Measurements from ENCODE around the gene DHRSX. TPM values are rescaled to one million over a fixed set of nuclear protein-coding genes. Genes with fewer than 3 reads are reported as not detected.
"Not testable (repeated sequence)": the region's sequence is repeated elsewhere in the genome, so short reads cannot be mapped to it uniquely, and the experiment has no call there.

Gene DHRSX
- total RNA-seq, 1 experiment from 2014 or later = 29.2 TPM

DNA sequence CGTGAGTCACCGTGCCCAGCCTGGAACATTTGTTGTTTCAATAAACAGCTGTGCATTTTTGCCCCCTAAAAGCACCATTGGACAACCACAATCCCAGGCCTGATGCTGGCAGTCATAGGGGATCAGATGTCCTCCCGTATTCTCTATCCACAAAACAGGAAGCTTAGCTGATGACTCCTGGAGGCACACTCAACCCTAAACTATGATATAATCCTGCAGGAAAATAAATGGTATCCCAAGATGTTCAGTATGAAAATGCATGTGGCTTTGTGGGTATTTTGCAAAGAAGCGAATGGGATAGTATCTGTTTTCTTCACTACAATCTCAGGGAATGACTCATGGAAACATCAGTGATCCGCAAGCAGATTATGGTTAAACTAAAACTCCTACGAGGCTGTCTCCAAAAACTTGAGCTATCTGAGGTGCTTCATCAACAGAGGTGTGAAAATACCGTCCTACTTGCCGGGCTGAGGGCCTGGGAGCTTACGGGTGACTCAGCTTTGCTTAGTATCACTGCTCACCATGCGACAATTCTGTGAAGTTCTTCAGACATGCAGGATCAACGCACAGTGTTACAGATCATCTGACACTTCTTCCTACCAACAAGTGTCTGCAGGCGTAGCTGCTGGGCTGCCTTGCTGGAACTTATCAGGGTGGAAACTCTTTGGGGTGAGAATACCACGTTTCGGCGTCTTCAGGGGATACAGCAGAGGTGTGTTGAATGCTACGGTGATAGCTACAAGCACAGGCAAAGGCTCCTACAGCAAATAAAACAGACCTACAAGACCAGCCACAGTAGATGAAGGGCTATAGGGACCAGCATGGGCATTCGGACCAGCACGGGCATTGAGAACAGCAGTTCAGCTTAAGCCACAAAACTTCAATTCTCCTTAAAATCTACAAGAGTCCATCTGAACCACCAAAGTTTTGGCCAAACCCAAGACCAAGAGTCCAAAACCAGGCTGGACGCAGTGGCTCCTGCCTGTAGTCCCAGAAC, 148.5 kb downstream of the DHRSX start:
- DNase-seq (ENCODE audit: low read depth) = peak; percentile 100

DNA sequence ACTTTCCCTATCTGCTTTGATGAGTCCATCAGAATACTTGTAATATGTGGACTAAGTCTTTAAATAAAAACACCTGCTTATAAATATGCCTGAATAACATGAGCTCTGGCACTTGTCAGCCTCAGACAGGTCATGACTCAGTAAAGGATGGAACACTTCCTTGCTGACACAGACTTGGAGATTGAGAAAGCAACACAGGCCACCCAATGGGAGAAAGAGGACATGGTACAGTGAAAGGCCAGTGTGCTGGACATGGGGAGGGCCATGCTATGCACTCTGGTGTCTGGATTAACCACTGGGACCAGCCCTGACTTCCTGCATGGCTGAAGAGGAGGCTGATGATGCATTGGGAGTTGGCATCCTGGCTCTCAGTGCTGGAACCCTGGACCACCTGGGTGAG, 149.5 kb downstream of the DHRSX start:
- peak; percentile 96 for DNase-seq (ENCODE audit: low read depth)

DNA sequence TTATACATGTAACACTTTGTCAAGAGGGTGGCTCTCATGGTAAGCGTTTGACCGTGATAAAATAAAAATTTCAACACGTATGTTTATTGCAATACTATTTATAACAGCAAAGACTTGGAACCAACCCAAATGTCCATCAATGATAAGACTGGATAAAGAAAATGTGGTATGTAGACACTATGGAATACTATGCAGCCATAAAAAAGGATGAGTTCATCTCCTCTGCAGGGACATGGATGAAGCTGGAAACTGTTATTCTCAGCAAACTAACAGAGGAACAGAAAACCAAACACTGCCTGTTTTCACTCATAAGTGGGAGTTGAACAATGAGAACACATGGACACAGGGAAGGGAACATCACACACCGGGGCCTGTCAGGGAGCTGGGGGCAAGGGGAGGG, 150.1 kb downstream of the DHRSX start:
- not testable (repeated sequence) for DNase-seq (ENCODE audit: low read depth)

DNA sequence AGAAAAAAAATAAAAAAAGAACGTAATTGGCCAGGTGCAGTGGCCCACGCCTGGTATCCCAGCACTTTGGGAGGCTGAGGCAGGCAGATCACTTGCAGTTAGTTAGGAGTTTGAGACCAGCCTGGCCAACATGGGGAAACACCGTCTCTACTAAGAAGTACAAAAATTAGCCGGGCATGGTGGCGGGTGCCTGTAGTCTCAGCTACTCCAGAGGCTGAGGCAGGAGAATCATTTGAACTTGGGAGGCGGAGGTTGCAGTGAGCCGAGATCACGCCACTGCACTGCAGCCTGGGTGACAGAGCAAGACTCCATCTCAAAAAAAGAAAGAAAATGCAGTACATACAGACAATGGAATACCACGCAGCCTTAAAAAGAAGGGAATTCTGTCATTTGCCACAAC, 150.7 kb downstream of the DHRSX start:
- not testable (repeated sequence) for DNase-seq (ENCODE audit: low read depth)

DNA sequence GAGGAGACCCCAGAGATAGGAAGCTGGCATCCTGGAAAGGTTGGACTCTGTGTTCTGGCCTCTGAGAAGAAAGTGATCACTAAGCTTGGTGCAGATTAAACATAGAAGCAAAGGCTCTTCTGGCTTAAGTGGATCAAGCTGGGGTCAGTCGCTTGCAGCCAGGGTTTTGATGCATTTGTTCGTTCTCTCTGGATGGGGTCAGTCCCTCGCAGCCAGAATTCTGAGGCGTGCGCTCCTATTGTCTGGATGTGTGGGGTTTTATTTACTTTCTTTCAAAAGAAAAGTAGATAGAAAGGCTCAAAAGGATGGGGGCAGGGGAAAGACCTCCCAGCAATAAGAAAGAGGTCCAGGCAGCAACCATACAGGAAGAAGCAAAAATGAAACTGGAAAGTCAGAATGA, 152.6 kb downstream of the DHRSX start:
- no peak for DNase-seq (ENCODE audit: low read depth)

DNA sequence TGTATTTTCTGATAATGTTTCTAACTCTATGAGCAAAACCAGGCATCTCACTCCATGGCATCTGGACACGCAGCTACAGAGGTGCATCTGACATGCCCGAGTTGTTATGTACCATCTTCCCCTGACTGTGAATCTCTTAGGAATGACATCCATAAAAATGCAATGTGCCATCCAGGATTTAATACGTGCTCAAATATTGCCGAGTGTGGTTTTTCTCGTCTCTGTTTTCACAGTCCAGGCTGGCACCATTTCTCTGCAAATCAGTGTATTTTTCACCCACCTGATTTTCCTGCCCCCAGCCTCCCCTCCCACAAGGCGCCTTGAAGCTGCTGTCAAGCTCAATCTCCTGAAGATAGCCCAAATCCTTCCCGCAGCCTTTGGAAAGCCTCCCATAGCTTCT, 154.6 kb downstream of the DHRSX start:
- no peak for DNase-seq (ENCODE audit: low read depth)

DNA sequence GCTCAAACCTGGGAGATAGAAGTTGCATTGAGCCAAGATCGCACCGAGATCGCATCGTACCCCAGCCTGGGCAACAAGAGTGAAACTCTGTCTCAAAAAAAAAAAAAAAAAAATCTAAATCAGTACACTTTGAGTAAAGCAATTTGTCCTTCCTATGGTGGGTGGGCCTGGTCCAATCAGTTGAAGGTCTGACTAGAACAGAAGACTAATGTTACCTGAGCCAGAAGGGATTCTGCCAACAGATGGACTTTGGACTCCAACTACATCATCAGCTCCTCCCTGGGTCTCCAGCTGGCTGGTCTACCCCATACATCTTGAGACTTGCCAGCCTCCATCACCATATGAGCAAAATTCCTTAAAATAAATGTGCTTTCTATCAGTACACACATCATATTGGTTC, 155.2 kb downstream of the DHRSX start:
- no peak for DNase-seq (ENCODE audit: low read depth)

DNA sequence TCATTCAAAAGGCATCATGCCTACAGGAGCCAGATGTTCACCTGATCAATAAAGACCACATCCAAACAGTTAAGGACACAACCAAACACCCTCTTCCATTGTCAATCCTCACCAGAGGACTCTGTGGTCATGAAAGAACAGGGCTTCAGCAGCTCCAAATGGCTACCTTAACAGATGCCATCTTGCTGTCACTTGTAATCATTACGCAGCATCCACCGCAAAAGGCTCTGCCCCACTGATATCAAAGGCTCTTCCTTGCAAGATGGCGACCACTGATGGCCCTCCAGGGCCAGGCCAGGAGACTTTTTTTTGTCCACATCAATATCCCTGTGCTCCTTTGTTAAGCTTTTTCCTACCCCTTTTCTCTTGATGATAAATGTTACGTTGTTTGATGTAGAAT, 157.4 kb downstream of the DHRSX start:
- DNase-seq (ENCODE audit: low read depth) = no peak

DNA sequence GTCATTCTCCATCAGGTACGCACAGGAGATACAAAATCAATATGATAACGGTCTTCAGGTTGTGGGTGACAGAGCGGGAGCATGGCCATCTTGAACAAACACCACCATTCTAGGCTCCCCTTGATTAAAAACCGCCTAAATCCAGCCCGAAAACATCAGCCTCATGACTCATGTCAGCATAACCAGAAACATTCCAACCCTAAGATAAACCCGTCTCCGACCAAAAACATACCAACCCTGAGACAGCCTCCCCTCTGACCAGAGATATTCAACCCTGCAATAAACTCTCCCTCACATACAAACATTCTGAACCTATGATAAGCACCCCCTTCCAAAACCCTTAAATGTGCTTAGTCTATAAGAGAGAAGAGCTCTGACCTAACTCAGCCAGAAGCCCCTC, 157.9 kb downstream of the DHRSX start:
- peak; percentile 83 for DNase-seq (ENCODE audit: low read depth)

DNA sequence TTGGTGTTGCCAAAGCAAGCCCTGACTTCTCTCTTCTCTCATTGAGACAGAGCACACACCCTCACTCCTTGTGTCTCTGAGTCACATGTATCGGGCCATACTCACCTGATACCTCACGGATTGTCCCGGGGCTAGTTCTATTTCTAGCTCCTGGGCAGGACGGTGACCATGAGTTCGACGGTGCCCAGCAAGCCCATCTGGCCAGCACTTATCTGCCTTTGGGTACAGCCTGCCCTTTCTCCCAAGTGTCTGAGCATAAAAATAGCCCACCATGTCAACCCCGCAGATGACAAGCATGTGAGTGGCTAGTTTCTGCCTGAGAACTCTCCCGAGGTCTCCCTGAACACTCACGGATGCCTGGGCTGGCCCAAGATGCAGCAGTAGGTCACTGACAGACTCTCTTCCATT, 158.5 kb downstream of the DHRSX start:
- DNase-seq (ENCODE audit: low read depth) = no peak

DNA sequence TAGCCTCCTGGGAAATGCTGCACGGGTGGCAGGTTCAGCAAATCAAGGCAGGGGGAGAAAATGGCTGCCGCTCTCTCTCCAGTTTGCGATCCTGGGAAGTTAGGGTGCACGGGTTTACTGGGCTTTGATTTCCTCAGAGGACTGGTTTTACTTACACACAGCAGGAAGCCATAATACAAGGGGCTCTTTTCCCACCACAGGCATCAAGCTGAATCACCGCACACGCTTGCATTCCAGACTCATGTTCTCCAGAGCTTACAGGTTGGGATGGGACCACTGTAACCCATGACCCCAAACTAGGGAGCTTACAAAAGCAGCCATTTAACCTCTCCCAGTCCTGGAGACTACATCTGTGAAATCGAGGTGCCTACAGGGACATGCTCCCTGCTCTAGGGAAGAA, 159.8 kb downstream of the DHRSX start:
- no peak for DNase-seq (ENCODE audit: low read depth)

DNA sequence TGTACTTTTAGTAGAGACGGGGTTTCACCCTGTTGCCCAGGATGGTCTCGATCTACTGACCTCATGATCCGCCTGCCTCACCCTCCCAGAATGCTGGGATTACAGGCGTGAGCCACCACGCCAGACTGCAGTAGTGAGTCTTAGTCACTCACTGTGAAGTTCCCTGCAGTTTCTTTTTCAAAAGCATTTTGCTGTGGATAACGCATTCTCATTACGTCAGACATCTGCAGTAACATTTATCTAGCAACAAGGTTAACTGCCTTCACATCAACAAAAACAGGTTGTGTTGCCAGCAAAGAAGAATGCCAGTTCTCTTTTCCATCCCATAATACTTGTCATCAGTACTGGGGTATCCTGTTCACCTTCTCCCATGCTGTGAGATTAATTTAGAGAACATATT, 164.6 kb downstream of the DHRSX start:
- DNase-seq (ENCODE audit: low read depth) = no peak

DNA sequence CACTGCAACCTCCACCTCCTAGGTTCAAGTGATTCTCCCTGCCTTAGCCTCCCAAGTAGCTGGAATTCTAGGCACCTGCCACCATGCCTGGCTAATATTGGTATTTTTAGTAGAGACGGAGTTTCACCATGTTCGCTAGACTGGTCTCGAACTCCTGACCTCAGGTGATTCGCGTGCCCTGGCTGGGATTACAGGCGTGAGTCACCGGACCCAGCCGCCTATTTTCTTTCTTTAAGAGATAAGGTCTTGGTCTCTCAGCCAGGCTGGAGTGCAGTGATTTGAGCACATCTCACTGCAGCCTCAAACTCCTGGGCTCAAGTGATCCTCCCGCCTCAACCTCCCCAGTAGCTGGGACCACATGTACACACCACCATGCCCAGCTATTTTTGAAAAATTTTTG, 166.5 kb downstream of the DHRSX start:
- DNase-seq (ENCODE audit: low read depth) = no peak

DNA sequence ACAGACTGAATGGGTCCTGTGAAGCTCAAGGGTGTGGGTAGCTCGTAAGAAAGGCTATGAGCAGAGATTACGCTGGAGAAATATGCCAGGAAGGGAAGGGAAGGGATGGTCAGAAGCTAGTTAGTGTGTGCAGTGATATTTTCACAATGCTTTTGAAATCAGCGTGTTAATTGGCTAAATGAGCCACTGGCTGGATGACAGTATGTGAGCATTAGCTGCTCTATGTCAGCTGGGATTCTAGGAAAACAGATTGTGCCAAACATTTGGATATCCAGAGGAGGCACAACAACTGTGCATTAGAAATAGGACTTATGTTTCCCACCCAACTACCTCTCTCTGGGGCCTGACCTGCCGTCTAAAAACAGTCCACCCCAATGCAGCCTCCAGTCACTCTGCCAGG, 168.5 kb downstream of the DHRSX start:
- DNase-seq (ENCODE audit: low read depth) = no peak

DNA sequence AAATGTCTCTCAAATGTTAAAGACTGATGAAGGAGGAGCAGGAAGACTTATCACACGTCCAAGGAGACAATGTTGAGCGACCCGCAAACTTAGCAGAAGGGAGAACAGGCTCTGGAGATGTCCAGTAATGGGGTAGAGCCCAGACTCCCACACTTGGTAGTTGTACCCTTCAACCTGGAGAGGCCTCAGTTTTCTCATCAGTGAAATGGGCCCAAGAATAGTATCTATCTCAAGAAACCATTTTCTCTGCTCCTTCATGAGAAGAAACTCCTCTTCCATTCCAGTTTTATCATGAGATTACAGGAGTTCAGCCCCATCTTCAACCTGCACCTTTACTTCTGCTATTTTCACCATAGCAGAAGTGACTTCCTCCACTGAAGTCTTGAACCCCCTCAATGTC, 169.9 kb downstream of the DHRSX start:
- DNase-seq (ENCODE audit: low read depth) = no peak

DNA sequence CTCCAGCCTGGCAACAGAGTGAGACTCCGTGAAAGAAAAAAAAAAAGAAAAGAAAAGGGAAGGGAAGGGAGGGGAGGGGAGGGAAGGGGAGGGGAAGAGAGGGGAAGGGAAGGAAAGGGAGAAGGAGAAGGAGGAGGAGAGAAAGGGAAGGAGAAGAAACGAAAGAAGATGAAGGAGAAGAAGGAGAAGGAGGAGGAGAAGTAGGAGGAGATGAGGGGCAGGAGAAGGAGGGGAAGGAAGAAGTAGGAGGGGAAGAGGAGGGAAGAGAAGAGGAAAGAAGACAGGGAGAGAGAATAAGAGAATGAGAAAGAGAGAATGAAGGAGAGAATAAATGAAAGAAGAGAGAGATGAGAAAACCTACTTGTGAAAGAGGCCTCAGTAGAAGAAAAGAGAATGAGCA, 170.3 kb downstream of the DHRSX start:
- DNase-seq (ENCODE audit: low read depth) = no peak

DNA sequence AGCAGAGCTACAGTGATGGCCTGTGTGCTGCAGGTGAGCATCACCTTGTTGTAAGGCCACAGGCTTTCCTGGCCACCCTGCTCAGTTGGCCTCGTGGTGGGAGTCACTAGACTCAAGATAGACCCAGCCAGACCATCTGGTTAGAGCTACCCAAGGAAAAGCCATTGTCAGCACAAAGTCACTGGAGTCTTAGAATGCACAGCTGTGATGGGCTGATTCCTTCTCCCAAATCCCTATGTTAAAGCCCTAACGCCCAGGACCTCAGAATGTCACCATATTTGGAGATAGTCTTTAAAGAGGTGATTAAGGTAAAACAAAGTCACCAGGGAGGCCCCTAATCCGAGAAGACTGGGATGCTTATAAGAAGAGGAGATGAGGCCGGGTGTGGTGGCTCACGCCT, 173.4 kb downstream of the DHRSX start:
- DNase-seq (ENCODE audit: low read depth) = no peak

DNA sequence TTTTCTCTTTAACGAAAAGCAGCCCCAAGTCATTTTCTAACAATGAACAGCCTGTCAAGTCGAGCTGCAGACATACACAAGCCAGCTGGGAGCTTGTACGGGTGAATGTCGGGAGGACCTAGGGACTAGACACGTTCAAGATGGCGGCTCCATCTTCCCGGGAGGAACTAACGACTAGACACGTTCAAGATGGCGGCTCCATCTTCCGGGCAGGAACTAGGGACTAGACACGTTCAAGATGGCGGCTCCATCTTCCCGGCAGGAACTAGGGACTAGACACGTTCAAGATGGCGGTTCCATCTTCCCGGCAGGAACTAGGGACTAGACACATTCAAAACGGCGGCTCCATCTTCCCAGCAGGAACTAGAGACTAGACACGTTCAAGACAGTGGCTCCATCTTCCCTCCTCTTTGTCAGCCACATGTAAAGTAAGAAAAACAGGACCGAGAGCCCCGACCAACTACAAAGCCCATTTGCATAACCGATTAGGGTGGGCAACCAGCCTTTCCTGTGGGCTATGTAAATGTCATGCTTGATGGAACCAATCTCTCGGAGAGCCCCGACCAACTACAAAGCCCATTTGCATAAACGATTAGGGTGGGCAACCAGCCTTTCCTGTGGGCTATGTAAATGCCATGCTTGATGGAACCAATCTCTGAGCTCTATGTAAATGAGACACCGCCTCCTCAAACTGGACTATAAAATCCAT, 175.5 kb downstream of the DHRSX start:
- DNase-seq (ENCODE audit: low read depth) = no peak

DNA sequence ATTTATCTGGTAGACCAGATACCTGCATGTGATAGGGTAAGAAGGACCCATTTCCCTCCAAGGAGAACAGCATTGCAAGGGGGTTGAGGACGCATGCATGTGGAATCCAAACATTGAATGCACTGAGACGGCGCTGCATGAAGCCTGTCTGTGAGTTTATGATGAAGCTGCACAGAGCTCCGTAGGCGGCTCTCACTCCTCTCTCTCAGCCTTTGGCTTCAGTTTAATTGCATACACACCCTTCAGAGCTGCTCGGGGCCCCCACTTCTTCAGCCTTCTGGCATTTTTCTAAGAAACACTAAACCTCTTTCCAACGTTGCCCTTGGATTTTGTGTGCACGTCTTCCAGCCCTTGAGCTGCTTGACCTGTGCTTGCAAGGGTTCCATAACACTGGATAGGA, 176.6 kb downstream of the DHRSX start:
- DNase-seq (ENCODE audit: low read depth) = no peak

DNA sequence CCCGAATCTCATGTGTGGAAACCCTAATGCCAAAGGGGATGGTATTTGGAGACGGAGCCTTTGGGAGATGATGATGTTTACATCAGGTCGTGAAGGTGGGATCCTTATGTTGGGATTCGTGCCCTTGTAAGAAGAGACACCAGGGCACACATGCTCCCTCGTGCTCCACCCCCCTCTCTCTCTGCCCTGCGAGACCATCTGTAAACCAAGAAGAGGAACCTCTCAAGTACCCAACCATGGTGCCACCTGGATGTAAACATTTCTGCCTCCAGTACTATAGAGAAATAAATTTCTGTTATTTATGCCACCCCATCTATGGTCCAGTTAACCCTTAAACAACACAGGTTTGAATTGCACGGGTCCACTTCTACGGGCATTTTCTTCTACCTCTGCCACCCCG, 179.4 kb downstream of the DHRSX start:
- no peak for DNase-seq (ENCODE audit: low read depth)

DNA sequence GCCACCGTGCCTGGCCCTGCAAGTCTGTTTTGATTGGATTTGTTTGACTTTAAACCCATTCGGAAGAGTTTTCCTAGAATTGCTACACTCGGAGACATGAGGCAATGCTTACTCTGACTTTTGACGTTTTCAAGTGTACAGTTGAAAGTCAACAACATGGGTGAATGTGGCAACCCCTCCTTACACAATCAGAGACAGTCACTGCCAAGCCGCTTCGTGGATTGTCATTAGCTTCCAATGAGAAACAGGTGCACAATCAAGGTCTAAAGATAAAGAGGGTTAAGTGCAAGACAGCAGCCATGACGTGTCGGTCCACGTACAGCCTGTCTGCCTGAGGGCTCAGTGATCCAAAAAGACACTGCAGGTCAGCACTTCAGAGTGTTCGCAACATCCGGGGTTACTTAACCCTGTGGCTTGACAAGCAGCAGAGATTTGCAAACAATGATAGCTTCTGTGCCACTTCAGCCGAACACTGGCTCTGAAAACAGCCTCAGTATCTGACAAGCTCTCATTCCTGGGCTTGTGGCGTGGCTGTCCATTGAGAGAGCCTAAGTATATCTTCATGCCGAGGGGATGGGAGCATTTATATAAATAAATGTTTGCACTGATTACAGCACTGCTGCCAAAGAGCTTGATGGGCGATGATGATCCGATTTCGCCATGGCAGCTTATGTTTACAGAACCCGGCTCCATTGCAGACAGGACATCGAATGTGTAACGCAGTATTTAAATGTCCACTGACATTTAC, 180.0 kb downstream of the DHRSX start:
- peak; percentile 17 for DNase-seq (ENCODE audit: low read depth)

DNA sequence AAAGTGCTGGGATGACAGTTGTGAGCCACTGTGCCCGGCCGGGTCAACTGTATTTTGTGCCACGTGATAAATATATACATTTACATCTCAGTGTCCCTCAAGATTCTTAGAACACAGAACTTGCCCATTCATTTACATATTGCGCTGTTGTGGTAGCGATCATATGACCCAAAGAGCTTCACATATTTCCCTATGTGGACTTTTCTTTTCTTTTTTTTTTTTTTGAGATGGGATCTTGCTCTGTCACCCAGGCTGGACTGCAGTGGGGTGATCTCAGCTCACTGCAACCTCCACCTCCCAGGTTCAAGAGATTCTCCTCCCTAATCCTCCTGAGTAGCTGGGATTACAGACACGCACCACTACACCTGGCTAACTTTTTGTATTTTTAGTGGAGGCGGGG, 180.7 kb downstream of the DHRSX start:
- no peak for DNase-seq (ENCODE audit: low read depth)

Data from LHCN-M2 (cell line).